ENCODE data around the gene RPS6KA3. TPM values are rescaled to one million over a fixed set of nuclear protein-coding genes. Genes with fewer than 3 reads are reported as not detected.
"Not testable (repeated sequence)": the region's sequence is repeated elsewhere in the genome, so short reads cannot be mapped to it uniquely, and the experiment has no call there.

Gene RPS6KA3
- total RNA-seq, 2 experiments from 2014 or later, result 80.2 to 82.0 TPM

DNA sequence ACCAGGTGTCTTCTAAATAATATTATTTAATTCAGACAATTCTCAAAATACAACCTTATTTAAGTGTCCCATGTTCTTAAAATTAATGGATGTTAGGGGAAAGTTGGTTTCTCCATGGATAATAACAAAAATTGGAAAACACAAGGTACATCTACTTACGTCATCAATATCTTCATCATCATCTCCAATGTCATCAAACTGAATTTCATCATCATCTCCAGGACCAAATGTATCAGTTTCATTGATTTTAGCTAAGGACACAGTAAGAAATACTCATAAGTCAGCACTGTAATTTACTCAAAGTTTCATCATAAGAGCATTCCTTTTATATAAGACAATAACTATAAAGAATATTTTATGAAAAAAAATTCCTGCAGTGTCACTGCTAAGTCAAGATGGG, 136.4 kb downstream of the RPS6KA3 start:
- DNase-seq (no peak), ATAC-seq (no peak)
- Mint-ChIP-seq H3K9me3 (ENCODE audit: insufficient read depth) (no peaks in the 10 kb centered on the region), H3K4me3 (no peak overlapping the region), H3K4me1 (ENCODE audit: low read depth) (peaks cover 2% of the 10 kb centered on the region), H3K27ac (peak overlapping the region; percentile 24), H3K36me3 (ENCODE audit: low read depth) (peaks cover 28% of the 10 kb centered on the region), H3K27me3 (ENCODE audit: low read depth) (no peaks in the 10 kb centered on the region)
- ChIA-PET CTCF (interaction anchor here (3.2 kb wide), 1 partner anchor 225 kb away, joined by 10 read pairs; no protein-coding TSS in a partner anchor), POLR2A (no interaction called here)

DNA sequence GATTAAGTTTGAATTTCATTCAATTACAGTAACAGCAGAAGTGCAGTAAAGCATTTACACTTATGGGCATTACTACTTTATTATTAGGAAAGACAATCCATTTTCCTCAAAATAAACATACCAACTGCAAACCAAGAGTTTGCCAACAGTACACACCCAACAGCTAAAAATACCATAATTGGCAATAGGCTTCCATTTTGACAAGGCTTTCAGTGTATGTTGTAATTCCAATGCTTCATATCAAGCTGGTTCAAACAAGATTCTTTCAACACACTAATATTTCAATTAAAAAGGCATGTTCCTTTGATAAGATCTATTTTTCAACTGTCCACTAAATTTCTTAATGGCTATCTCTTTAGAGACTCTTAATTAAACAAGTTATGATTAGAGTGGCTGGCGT, 137.2 kb downstream of the RPS6KA3 start:
- H3K36me3 Mint-ChIP-seq (ENCODE audit: low read depth), result peaks cover 23% of the 10 kb centered on the region
- H3K4me3 Mint-ChIP-seq, result no peak overlapping the region
- H3K9me3 Mint-ChIP-seq (ENCODE audit: insufficient read depth), result no peaks in the 10 kb centered on the region
- DNase-seq, result no peak
- no peak overlapping the region for H3K27ac Mint-ChIP-seq
- ChIA-PET POLR2A (no interaction called here), CTCF (interaction anchor here (3.2 kb wide), 1 partner anchor 225 kb away, joined by 10 read pairs; no protein-coding TSS in a partner anchor)
- no peak for ATAC-seq
- H3K4me1 Mint-ChIP-seq (ENCODE audit: low read depth), result no peaks in the 10 kb centered on the region
- no peaks in the 10 kb centered on the region for H3K27me3 Mint-ChIP-seq (ENCODE audit: low read depth)

GRCh38 chrX:20128670-20129069, 138.0 kb downstream of the RPS6KA3 start:
- ATAC-seq (no peak), DNase-seq (no peak)
- H3K36me3 Mint-ChIP-seq (ENCODE audit: low read depth), result peaks cover 22% of the 10 kb centered on the region
- no peaks in the 10 kb centered on the region for H3K9me3 Mint-ChIP-seq (ENCODE audit: insufficient read depth)
- CTCF ChIA-PET, result interaction anchor here (3.2 kb wide), 1 partner anchor 224 kb away, joined by 10 read pairs; no protein-coding TSS in a partner anchor
- no peaks in the 10 kb centered on the region for H3K27me3 Mint-ChIP-seq (ENCODE audit: low read depth)
- H3K4me1 Mint-ChIP-seq (ENCODE audit: low read depth), result no peaks in the 10 kb centered on the region
- POLR2A ChIA-PET, result no interaction called here
- H3K4me3 Mint-ChIP-seq, result no peak overlapping the region
- H3K27ac Mint-ChIP-seq, result no peak overlapping the region

DNA sequence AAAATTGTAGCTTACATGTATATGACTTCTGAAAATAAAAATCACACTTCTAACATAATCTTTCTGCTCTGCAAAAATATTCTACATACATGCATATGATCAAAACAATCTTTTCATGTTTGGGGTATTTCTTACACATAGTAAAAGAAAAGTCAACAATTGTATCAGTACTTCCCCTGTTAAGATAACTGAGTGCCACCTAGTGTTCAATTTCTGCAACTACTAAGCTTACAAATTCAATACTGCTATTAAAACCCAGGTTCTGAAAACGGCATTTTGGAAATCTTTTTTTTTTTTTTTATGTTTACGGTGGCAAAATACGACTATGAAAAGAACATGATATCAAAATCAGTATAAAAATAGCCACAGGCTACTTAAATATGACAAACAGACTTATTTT, 139.3 kb downstream of the RPS6KA3 start:
- ATAC-seq; H3K4me1 Mint-ChIP-seq (ENCODE audit: low read depth); DNase-seq; POLR2A ChIA-PET; H3K27ac Mint-ChIP-seq; H3K4me3 Mint-ChIP-seq; H3K9me3 Mint-ChIP-seq (ENCODE audit: insufficient read depth); H3K27me3 Mint-ChIP-seq (ENCODE audit: low read depth): not testable (repeated sequence)
- CTCF ChIA-PET, result interaction anchor here (3.2 kb wide), 1 partner anchor 223 kb away, joined by 10 read pairs; no protein-coding TSS in a partner anchor
- peaks cover 14% of the 10 kb centered on the region for H3K36me3 Mint-ChIP-seq (ENCODE audit: low read depth)

DNA sequence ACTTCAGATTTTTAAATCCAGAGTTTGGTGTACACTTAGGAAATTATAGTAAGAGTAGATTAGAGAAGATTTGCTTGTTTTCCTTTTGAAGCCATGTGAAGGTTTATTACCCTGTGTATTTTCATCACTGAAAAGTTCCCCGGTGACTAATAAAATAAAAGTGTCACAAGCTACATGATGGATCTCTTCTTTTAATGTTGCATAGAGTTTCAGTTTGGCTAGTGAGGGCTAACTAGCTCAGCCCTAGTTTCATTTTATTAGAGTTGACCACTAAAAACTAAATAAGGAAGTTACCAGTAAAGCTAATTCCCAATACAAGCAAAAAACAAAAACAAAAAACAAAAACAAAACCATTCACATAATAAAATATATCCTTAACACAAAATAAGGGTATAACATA, 139.9 kb downstream of the RPS6KA3 start:
- ATAC-seq; DNase-seq; H3K27me3 Mint-ChIP-seq (ENCODE audit: low read depth); H3K4me1 Mint-ChIP-seq (ENCODE audit: low read depth); POLR2A ChIA-PET; H3K9me3 Mint-ChIP-seq (ENCODE audit: insufficient read depth); H3K4me3 Mint-ChIP-seq; CTCF ChIA-PET; H3K27ac Mint-ChIP-seq: not testable (repeated sequence)
- peaks cover 14% of the 10 kb centered on the region for H3K36me3 Mint-ChIP-seq (ENCODE audit: low read depth)

DNA sequence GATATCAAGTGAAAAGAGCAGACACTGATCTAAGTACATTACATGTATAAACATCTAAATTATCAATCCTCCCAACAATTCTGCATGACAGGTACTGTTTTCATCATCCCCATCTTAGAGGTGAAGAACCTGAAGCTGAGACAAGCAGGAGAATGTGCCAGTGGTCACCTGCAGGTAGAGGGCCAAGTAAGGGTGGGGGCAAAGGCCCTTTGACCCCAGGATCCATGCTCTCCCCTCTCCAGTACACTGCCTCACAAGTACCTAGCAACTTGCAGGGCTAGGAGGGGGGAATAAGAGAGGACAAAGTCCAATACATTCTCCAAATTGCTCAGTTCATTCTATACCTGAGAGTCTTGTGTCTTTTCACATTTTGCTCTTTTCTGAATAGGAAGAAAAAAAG, 141.7 kb downstream of the RPS6KA3 start:
- ChIA-PET CTCF (no interaction called here), POLR2A (no interaction called here)
- no peaks in the 10 kb centered on the region for H3K27me3 Mint-ChIP-seq (ENCODE audit: low read depth)
- H3K36me3 Mint-ChIP-seq (ENCODE audit: low read depth), result peaks cover 11% of the 10 kb centered on the region
- H3K9me3 Mint-ChIP-seq (ENCODE audit: insufficient read depth), result no peaks in the 10 kb centered on the region
- DNase-seq (no peak), ATAC-seq (no peak)
- H3K4me1 Mint-ChIP-seq (ENCODE audit: low read depth), result no peaks in the 10 kb centered on the region
- no peak overlapping the region for H3K27ac Mint-ChIP-seq
- H3K4me3 Mint-ChIP-seq, result no peak overlapping the region

DNA sequence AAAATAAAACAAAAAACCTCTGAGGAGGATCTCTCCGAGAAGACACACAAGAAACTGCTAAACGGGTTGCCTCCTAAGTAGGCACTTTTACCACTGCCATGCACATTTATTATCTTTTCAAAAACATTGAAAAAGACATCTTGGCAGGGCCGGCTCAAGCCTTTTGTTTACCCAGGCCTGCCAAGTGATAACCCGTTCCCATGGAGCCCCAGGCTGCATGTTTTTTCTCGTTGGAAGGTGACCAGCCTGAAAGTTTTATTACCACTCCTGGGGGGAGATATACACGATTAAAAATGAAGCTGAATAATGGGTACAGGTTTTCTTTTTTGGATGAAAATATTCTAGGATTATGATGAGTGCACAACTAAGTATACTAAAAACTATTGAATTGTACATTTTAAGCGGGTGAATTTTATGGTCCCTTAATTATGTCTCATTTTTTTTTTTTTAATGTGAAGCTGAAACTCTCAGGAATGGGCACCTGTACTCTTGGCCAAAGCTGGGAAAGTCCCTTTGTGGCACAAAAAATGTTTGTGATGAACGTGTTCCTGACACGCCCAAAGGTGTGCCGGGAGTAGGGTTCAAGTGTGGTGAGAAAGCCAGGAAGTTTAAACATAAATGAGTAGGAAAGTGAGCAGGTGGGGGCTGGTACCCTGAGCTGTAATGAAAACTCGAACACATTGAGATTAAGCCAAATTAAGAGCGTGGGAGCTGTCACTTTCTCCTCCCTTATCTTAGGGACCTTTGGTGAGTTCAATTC, 148.5 kb downstream of the RPS6KA3 start:
- ChIA-PET POLR2A (no interaction called here), CTCF (interaction anchor here (1.1 kb wide), 1 partner anchor 11 kb away, joined by 3 read pairs; no protein-coding TSS in a partner anchor)
- H3K4me3 Mint-ChIP-seq, result no peak overlapping the region
- no peaks in the 10 kb centered on the region for H3K36me3 Mint-ChIP-seq (ENCODE audit: low read depth)
- H3K27me3 Mint-ChIP-seq (ENCODE audit: low read depth), result peaks cover 8% of the 10 kb centered on the region
- peaks cover 17% of the 10 kb centered on the region for H3K4me1 Mint-ChIP-seq (ENCODE audit: low read depth)
- ATAC-seq (no peak), DNase-seq (no peak)
- no peak overlapping the region for H3K27ac Mint-ChIP-seq
- no peaks in the 10 kb centered on the region for H3K9me3 Mint-ChIP-seq (ENCODE audit: insufficient read depth)

GRCh38 chrX:20116577-20117240, 150.0 kb downstream of the RPS6KA3 start, which contains the start of gene MAP7D2:
Gene MAP7D2 (minus strand): TSS chrX:20116907. CDS start chrX:20116879, 28 bp downstream.
- no peak for DNase-seq
- peaks cover 8% of the 10 kb centered on the region for H3K27me3 Mint-ChIP-seq (ENCODE audit: low read depth)
- CTCF ChIA-PET, result no interaction called here
- no peak within 1 kb of the TSS for H3K27ac Mint-ChIP-seq
- H3K4me3 Mint-ChIP-seq, result peak within 1 kb of the TSS; percentile 42
- no peaks in the 10 kb centered on the region for H3K9me3 Mint-ChIP-seq (ENCODE audit: insufficient read depth)
- H3K36me3 Mint-ChIP-seq (ENCODE audit: low read depth), result no peaks in the 10 kb centered on the region
- H3K4me1 Mint-ChIP-seq (ENCODE audit: low read depth), result peaks cover 17% of the 10 kb centered on the region
- POLR2A ChIA-PET, result no interaction called here
- ATAC-seq, result peak; percentile 29

GRCh38 chrX:20116087-20116576, 150.6 kb downstream of the RPS6KA3 start:
- H3K9me3 Mint-ChIP-seq (ENCODE audit: insufficient read depth), result no peaks in the 10 kb centered on the region
- peaks cover 8% of the 10 kb centered on the region for H3K27me3 Mint-ChIP-seq (ENCODE audit: low read depth)
- ChIA-PET CTCF (no interaction called here), POLR2A (no interaction called here)
- H3K36me3 Mint-ChIP-seq (ENCODE audit: low read depth), result no peaks in the 10 kb centered on the region
- peak overlapping the region; percentile 42 for H3K4me3 Mint-ChIP-seq
- ATAC-seq (no peak), DNase-seq (no peak)
- no peak overlapping the region for H3K27ac Mint-ChIP-seq
- peaks cover 17% of the 10 kb centered on the region for H3K4me1 Mint-ChIP-seq (ENCODE audit: low read depth)

GRCh38 chrX:20112022-20112774, 154.5 kb downstream of the RPS6KA3 start:
- ChIA-PET CTCF (no interaction called here), POLR2A (no interaction called here)
- H3K27ac Mint-ChIP-seq, result no peak overlapping the region

DNA sequence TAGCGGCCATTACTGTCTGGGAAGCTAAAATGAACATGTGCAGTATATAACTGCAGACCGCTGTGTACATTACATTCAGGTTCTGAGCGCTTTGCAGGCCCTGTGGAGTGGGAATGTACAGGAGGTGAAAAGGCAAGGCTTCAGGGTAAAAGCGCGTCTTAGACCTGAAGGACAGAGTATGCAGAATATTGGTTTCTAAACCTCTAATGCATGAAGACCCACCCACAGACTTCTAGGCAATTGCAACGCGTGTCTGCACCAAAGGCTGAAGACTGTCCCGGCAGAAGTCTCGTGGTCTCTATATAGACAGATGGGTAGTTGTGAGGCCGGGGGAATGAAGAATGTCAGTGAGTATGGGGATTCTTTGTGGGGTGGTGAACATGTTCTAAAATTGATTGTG, 155.4 kb downstream of the RPS6KA3 start:
- no peaks in the 10 kb centered on the region for H3K9me3 Mint-ChIP-seq (ENCODE audit: insufficient read depth)
- H3K4me1 Mint-ChIP-seq (ENCODE audit: low read depth), result peaks cover 13% of the 10 kb centered on the region
- peaks cover 5% of the 10 kb centered on the region for H3K27me3 Mint-ChIP-seq (ENCODE audit: low read depth)
- H3K27ac Mint-ChIP-seq, result no peak overlapping the region
- ChIA-PET CTCF (no interaction called here), POLR2A (no interaction called here)
- ATAC-seq (no peak), DNase-seq (no peak)
- no peak overlapping the region for H3K4me3 Mint-ChIP-seq
- H3K36me3 Mint-ChIP-seq (ENCODE audit: low read depth), result no peaks in the 10 kb centered on the region

More at GRCh38 chrX:20112022-20112774, 154.5 kb downstream of the RPS6KA3 start:
- ATAC-seq (no peak), DNase-seq (no peak)
- Mint-ChIP-seq H3K9me3 (ENCODE audit: insufficient read depth) (no peaks in the 10 kb centered on the region), H3K36me3 (ENCODE audit: low read depth) (no peaks in the 10 kb centered on the region), H3K4me1 (ENCODE audit: low read depth) (peaks cover 13% of the 10 kb centered on the region), H3K4me3 (no peak overlapping the region), H3K27me3 (ENCODE audit: low read depth) (peaks cover 7% of the 10 kb centered on the region)

Data from activated CD8-positive, alpha-beta T cell treated with anti-CD3 and anti-CD28 coated beads, Interleukin-2, amount 10 ng/mL, durations not matched to agents 7 days and 5 days (primary cell).